ENCODE measurements around the gene CENPM. TPM values are rescaled to one million over a fixed set of nuclear protein-coding genes. Genes with fewer than 3 reads are reported as not detected.

Gene CENPM
- total RNA-seq, 2 donors from 2014 or later = 28.5 to 43.1 TPM

GRCh38 chr22:41913842-41914534 lies 33.0 kb downstream of the CENPM start:
- Mint-ChIP-seq H3K27me3 (ENCODE audit: insufficient read depth) (peaks cover 87% of the 10 kb centered on the region), H3K27ac (no peak overlapping the region), H3K9me3 (no peaks in the 10 kb centered on the region), H3K36me3 (ENCODE audit: low read depth) (no peaks in the 10 kb centered on the region), H3K4me3 (no peak overlapping the region), H3K4me1 (peaks cover 7% of the 10 kb centered on the region)
- no peak for TF ChIP-seq CTCF (conservative IDR thresholded peaks at IDR 0.05)
- Histone ChIP-seq H3K4me1 (ENCODE audit: control insufficient read depth, insufficient read depth, low read length) (peaks cover 5% of the 10 kb centered on the region), H3K9ac (ENCODE audit: extremely low read depth, low read length, poor library complexity, severe bottlenecking) (no peak overlapping the region), H3K36me3 (ENCODE audit: control insufficient read depth, insufficient read depth, low read length) (no peaks in the 10 kb centered on the region), H3K9me3 (ENCODE audit: control insufficient read depth, low read length) (no peaks in the 10 kb centered on the region), H3K4me3 (ENCODE audit: low read length) (no peak overlapping the region), H3K27ac (ENCODE audit: low read depth, low read length) (no peak overlapping the region), H3K27me3 (ENCODE audit: control insufficient read depth, insufficient read depth, low read length, poor library complexity, severe bottlenecking) (peaks cover 98% of the 10 kb centered on the region)
- DNase-seq = peak; percentile 82
- 0 to 3% methylated on average over 10 to 78 of the region's 79 CpGs for WGBS, 2 experiments (ENCODE audit: insufficient coverage in 1 of 2, insufficient read length in 1 of 2)

GRCh38 chr22:41913040-41913719 lies 33.8 kb downstream of the CENPM start:
- H3K27ac Mint-ChIP-seq = no peak overlapping the region
- peaks cover 97% of the 10 kb centered on the region for H3K27me3 ChIP-seq (ENCODE audit: control insufficient read depth, insufficient read depth, low read length, poor library complexity, severe bottlenecking)
- H3K4me1 Mint-ChIP-seq = peaks cover 11% of the 10 kb centered on the region
- no peak for DNase-seq
- no peaks in the 10 kb centered on the region for H3K36me3 Mint-ChIP-seq (ENCODE audit: low read depth)
- no peak overlapping the region for H3K27ac ChIP-seq (ENCODE audit: low read depth, low read length)
- TF ChIP-seq CTCF (conservative IDR thresholded peaks at IDR 0.05) = no peak
- peaks cover 84% of the 10 kb centered on the region for H3K27me3 Mint-ChIP-seq (ENCODE audit: insufficient read depth)
- 69 to 75% methylated on average over 4 to 11 of the region's 11 CpGs for WGBS, 2 experiments (ENCODE audit: insufficient coverage in 1 of 2, insufficient read length in 1 of 2)
- H3K4me1 ChIP-seq (ENCODE audit: control insufficient read depth, insufficient read depth, low read length) = peaks cover 5% of the 10 kb centered on the region
- H3K4me3 ChIP-seq (ENCODE audit: low read length) = no peak overlapping the region
- H3K36me3 ChIP-seq (ENCODE audit: control insufficient read depth, insufficient read depth, low read length) = no peaks in the 10 kb centered on the region
- H3K4me3 Mint-ChIP-seq = no peak overlapping the region
- no peak overlapping the region for H3K9ac ChIP-seq (ENCODE audit: extremely low read depth, low read length, poor library complexity, severe bottlenecking)
- no peaks in the 10 kb centered on the region for H3K9me3 Mint-ChIP-seq
- no peaks in the 10 kb centered on the region for H3K9me3 ChIP-seq (ENCODE audit: control insufficient read depth, low read length)

GRCh38 chr22:41912338-41913039 lies 34.5 kb downstream of the CENPM start:
- H3K27ac Mint-ChIP-seq = no peak overlapping the region
- WGBS, 2 experiments (ENCODE audit: insufficient coverage in 1 of 2, insufficient read length in 1 of 2) = 80 to 90% methylated on average over 6 to 9 of the region's 9 CpGs

More at GRCh38 chr22:41912338-41913039, 34.5 kb downstream of the CENPM start:
- Mint-ChIP-seq H3K9me3 (no peaks in the 10 kb centered on the region), H3K4me3 (no peak overlapping the region), H3K4me1 (peaks cover 11% of the 10 kb centered on the region), H3K27me3 (ENCODE audit: insufficient read depth) (peaks cover 77% of the 10 kb centered on the region), H3K36me3 (ENCODE audit: low read depth) (peaks cover 2% of the 10 kb centered on the region)
- no peak overlapping the region for H3K27ac ChIP-seq (ENCODE audit: low read depth, low read length)
- H3K9me3 ChIP-seq (ENCODE audit: control insufficient read depth, low read length) = no peaks in the 10 kb centered on the region
- peaks cover 90% of the 10 kb centered on the region for H3K27me3 ChIP-seq (ENCODE audit: control insufficient read depth, insufficient read depth, low read length, poor library complexity, severe bottlenecking)
- DNase-seq = no peak
- H3K9ac ChIP-seq (ENCODE audit: extremely low read depth, low read length, poor library complexity, severe bottlenecking) = no peak overlapping the region
- H3K4me3 ChIP-seq (ENCODE audit: low read length) = no peak overlapping the region
- no peak for TF ChIP-seq CTCF (conservative IDR thresholded peaks at IDR 0.05)
- H3K36me3 ChIP-seq (ENCODE audit: control insufficient read depth, insufficient read depth, low read length) = no peaks in the 10 kb centered on the region
- H3K4me1 ChIP-seq (ENCODE audit: control insufficient read depth, insufficient read depth, low read length) = peaks cover 5% of the 10 kb centered on the region
